ENCODE measurements around the gene KATNB1. TPM values are rescaled to one million over a fixed set of nuclear protein-coding genes. Genes with fewer than 3 reads are reported as not detected.

The KATNB1 gene
- polyA plus RNA-seq, 1 of the 3 experiments (the other 2 are of a cell fraction), result 43.7 TPM

DNA sequence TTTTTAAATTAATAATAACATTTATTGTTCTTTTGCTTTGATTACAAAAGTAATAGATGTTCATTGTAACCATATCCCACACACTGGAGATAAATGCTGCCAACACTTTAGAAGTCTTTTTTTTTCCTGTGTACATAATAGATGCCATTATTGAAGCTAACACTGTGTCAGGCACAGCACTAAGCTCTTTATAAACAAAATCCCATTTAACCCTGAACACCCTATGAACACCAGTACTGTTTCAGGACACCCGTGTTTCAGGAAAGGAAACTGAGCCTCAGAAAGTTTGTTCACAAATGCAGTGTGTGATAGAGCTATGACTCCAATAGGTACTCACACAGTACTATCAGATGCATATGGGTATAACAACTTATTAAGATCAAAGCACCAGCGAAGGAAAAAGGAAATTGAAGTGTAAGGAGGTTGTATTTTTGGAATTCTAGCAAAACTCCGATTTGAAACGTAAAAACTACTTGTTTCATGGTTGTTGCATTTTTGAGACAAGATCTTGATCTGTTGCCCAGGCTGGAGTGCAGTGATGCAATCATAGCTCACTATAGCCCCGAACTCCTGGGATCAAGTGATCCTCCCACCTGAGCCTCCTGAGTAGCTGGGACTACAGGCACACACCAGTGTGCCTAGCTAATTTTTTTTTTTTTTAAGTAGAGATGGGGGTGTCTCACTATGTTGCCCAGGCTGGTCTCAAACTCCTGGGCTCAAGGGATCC, 68.7 kb downstream of the KATNB1 start:
- 84% methylated on average over 5 of the region's 5 CpGs for WGBS (ENCODE audit: low lambda C conversion rate)
- POLR2A ChIA-PET, result no interaction called here

DNA sequence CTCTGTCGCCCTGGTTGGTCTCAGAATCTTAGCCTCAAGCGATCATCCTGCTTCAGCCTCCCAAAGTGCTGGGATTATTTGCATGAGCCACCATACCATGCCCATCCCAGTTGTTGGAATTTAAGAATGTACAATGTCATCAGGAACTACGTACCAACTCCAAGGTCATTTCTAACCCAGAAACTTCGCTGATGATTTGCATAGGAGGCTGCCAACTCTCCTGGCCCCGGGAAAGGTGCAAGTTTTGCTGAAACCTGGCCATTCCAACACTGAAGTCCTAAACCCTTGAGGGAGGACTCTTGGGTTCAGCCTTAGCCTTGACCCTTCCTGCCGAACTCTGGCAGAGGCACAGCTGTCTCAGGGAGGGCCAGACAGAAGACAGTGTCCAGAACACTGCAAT, 69.6 kb downstream of the KATNB1 start:
- TF ChIP-seq GATA2 (CRISPR knock-in tag; IDR thresholded peaks at IDR 0.05), result no peak
- TF ChIP-seq NFIC (IDR thresholded peaks at IDR 0.05; ENCODE audit: borderline replicate concordance), result no peak
- TF ChIP-seq, protein P1, sequence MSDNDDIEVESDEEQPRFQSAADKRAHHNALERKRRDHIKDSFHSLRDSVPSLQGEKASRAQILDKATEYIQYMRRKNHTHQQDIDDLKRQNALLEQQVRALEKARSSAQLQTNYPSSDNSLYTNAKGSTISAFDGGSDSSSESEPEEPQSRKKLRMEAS (IDR thresholded peaks at IDR 0.05; ENCODE audit: low read depth), result no peak
- ChIA-PET POLR2A (no interaction called here), CTCF (interaction anchor here (1.0 kb wide), 1 partner anchor 48 kb away, joined by 4 read pairs; no protein-coding TSS in a partner anchor)
- 76% methylated on average over 5 of the region's 6 CpGs for WGBS (ENCODE audit: low lambda C conversion rate)
- H3K9me2 ChIP-seq, result no peaks in the 10 kb centered on the region
- peaks cover 18% of the 10 kb centered on the region for H3K79me2 ChIP-seq (ENCODE audit: insufficient read depth)
- no peaks in the 10 kb centered on the region for H3K36me3 ChIP-seq (replicated peaks in 1 of 2; ENCODE audit: control insufficient read depth in 1 of 2, insufficient read depth in 2 of 2, low read length in 1 of 2)
- peaks cover 12% of the 10 kb centered on the region for H3F3A ChIP-seq (replicated peaks; ENCODE audit: insufficient read depth)
- no peak overlapping the region for H3K27ac ChIP-seq (ENCODE audit: low read depth in 2 of 2, low read length in 1 of 2)
- no peak for DNase-seq
- H3K27me3 ChIP-seq (ENCODE audit: insufficient read depth), result no peaks in the 10 kb centered on the region
- peaks cover 10% of the 10 kb centered on the region for H4K20me1 ChIP-seq (ENCODE audit: insufficient read depth)
- H3K9ac ChIP-seq, result no peak overlapping the region
- no peak overlapping the region for H3K4me3 ChIP-seq (ENCODE audit: low read depth in 2 of 2, low read length in 1 of 2)
- no peaks in the 10 kb centered on the region for H3K9me3 ChIP-seq
- no peak overlapping the region for H3K4me2 ChIP-seq
- H3K4me1 ChIP-seq (ENCODE audit: control insufficient read depth in 1 of 2, insufficient read depth in 2 of 2, low read depth in 1 of 2, low read length in 1 of 2), result peaks cover 27 to 38% of the 10 kb centered on the region in 2 experiments; a peak in 3 of 4 replicates
- H2AFZ ChIP-seq (ENCODE audit: low read depth), result no peak overlapping the region

More for the DNA sequence above, 68.7 kb downstream of the KATNB1 start:
- no peak for DNase-seq
- Histone ChIP-seq H2AFZ (ENCODE audit: low read depth) (no peak overlapping the region), H3F3A (replicated peaks; ENCODE audit: insufficient read depth) (peaks cover 12% of the 10 kb centered on the region), H3K4me1 (ENCODE audit: control insufficient read depth in 1 of 2, insufficient read depth in 2 of 2, low read depth in 1 of 2, low read length in 1 of 2) (peaks cover 27 to 39% of the 10 kb centered on the region in 2 experiments; a peak in 2 of 4 replicates), H3K27me3 (ENCODE audit: insufficient read depth) (no peaks in the 10 kb centered on the region), H3K79me2 (ENCODE audit: insufficient read depth) (peaks cover 27% of the 10 kb centered on the region), H3K4me2 (no peak overlapping the region), H3K27ac (ENCODE audit: low read depth in 2 of 2, low read length in 1 of 2) (no peak overlapping the region), H4K20me1 (ENCODE audit: insufficient read depth) (peaks cover 18% of the 10 kb centered on the region), H3K9ac (no peak overlapping the region), H3K4me3 (ENCODE audit: low read depth in 2 of 2, low read length in 1 of 2) (no peak overlapping the region), H3K9me3 (no peaks in the 10 kb centered on the region), H3K36me3 (replicated peaks in 1 of 2; ENCODE audit: control insufficient read depth in 1 of 2, insufficient read depth in 2 of 2, low read length in 1 of 2) (no peaks in the 10 kb centered on the region), H3K9me2 (no peaks in the 10 kb centered on the region)
- CTCF ChIA-PET, result interaction anchor here (1.0 kb wide), 1 partner anchor 48 kb away, joined by 4 read pairs; no protein-coding TSS in a partner anchor
- TF ChIP-seq FOSL2 (IDR thresholded peaks at IDR 0.05; ENCODE audit: borderline replicate concordance, low read depth), result no peak
- TF ChIP-seq SMC3 (IDR thresholded peaks at IDR 0.05; ENCODE audit: low read depth, low read length), result no peak
- no peak for TF ChIP-seq TEAD4 (IDR thresholded peaks at IDR 0.05; ENCODE audit: borderline replicate concordance, insufficient read depth)
- TF ChIP-seq GATA2 (CRISPR knock-in tag; IDR thresholded peaks at IDR 0.05), result no peak
- TF ChIP-seq, protein P1 (IDR thresholded peaks at IDR 0.05; ENCODE audit: low read depth), result no peak
- TF ChIP-seq POLR2AphosphoS5 (IDR thresholded peaks at IDR 0.05; ENCODE audit: low read depth, low read length), result no peak
- no peak for TF ChIP-seq SIN3A (IDR thresholded peaks at IDR 0.05; ENCODE audit: borderline replicate concordance, low read depth, low read length)
- TF ChIP-seq RAD21 (IDR thresholded peaks at IDR 0.05; ENCODE audit: low read length), result no peak
- TF ChIP-seq CHD2 (IDR thresholded peaks at IDR 0.05; ENCODE audit: low read length, partially characterized antibody), result no peak
- TF ChIP-seq GABPA (IDR thresholded peaks at IDR 0.05; ENCODE audit: low read depth), result no peak
- TF ChIP-seq NRF1 (IDR thresholded peaks at IDR 0.05; ENCODE audit: low read depth, low read length), result no peak
- TF ChIP-seq TCF12 (IDR thresholded peaks at IDR 0.05), result no peak
- TF ChIP-seq, protein P2, sequence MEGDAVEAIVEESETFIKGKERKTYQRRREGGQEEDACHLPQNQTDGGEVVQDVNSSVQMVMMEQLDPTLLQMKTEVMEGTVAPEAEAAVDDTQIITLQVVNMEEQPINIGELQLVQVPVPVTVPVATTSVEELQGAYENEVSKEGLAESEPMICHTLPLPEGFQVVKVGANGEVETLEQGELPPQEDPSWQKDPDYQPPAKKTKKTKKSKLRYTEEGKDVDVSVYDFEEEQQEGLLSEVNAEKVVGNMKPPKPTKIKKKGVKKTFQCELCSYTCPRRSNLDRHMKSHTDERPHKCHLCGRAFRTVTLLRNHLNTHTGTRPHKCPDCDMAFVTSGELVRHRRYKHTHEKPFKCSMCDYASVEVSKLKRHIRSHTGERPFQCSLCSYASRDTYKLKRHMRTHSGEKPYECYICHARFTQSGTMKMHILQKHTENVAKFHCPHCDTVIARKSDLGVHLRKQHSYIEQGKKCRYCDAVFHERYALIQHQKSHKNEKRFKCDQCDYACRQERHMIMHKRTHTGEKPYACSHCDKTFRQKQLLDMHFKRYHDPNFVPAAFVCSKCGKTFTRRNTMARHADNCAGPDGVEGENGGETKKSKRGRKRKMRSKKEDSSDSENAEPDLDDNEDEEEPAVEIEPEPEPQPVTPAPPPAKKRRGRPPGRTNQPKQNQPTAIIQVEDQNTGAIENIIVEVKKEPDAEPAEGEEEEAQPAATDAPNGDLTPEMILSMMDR (IDR thresholded peaks at IDR 0.05), result no peak

Small RNA genes lying within 50 kb of the gene (small RNA-seq; reads per million reads assigned to genes)
- gene MIR6772, result 0 reads per million in 7 experiments

Other genes starting within 250 kb of the KATNB1 start
- 28.4 and 36.9 TPM in 2 replicates for gene DOK4, start 249.3 kb upstream of the KATNB1 start, polyA plus RNA-seq (2012; rRNA removed)
- 17.5 and 26.2 TPM in 2 replicates for gene CCDC102A, start 199.2 kb upstream of the KATNB1 start, polyA plus RNA-seq (2012; rRNA removed)
- 0.02 and 0.03 TPM in 2 replicates for gene ADGRG5, start 193.1 kb upstream of the KATNB1 start, polyA plus RNA-seq (2012; rRNA removed)
- 2.6 and 7.4 TPM in 2 replicates for gene ADGRG1, start 107.1 kb upstream of the KATNB1 start, polyA plus RNA-seq (2012; rRNA removed)
- not detected in 2 replicates for gene ADGRG3, start 67.5 kb upstream of the KATNB1 start, polyA plus RNA-seq (2012; rRNA removed)
- 0.58 and 0.94 TPM in 2 replicates for gene DRC7, start 41.0 kb upstream of the KATNB1 start, polyA plus RNA-seq (2012; rRNA removed)
- 65.4 and 68.0 TPM in 2 replicates for gene KIFC3, start 66.7 kb downstream of the KATNB1 start, polyA plus RNA-seq (2012; rRNA removed)
- 0.05 TPM in 1 of 2 replicates, not detected in the other for gene CNGB1, start 235.4 kb downstream of the KATNB1 start, polyA plus RNA-seq (2012; rRNA removed)